NCI-H187 treated with DMSO at 0.1 percent for 48 hours (cell line): ENCODE results near the gene GPX4.

Experiments used
- DNase-seq: peaks from one replicate; lab custom pipeline; 2025; lab: John Stamatoyannopoulos, UW

GPX4 gene

GRCh38 chr19:1068009-1069001, 35.5 kb upstream of the GPX4 start:
- no peak for DNase-seq

- DNase-seq: no peak
Measured at GRCh38 chr19:1069009-1069779, 34.6 kb upstream of the GPX4 start.

GRCh38 chr19:1070576-1070930, 33.2 kb upstream of the GPX4 start:
- DNase-seq: no peak

- no peak for DNase-seq
Measured at GRCh38 chr19:1070931-1071791, 32.6 kb upstream of the GPX4 start.

GRCh38 chr19:1072371-1073015, 31.3 kb upstream of the GPX4 start:
- no peak for DNase-seq

- DNase-seq: no peak
Measured at GRCh38 chr19:1073063-1073955, 30.5 kb upstream of the GPX4 start.

GRCh38 chr19:1073956-1074517, 29.8 kb upstream of the GPX4 start:
- DNase-seq: no peak

- peak; percentile 31 for DNase-seq
Measured at GRCh38 chr19:1074544-1075283, 29.1 kb upstream of the GPX4 start.

GRCh38 chr19:1076046-1076386, 27.8 kb upstream of the GPX4 start:
- no peak for DNase-seq

GRCh38 chr19:1076951-1077350, 26.8 kb upstream of the GPX4 start:
- no peak for DNase-seq

- no peak for DNase-seq
Measured at GRCh38 chr19:1079566-1080111, 24.2 kb upstream of the GPX4 start.

GRCh38 chr19:1080360-1081161, 23.2 kb upstream of the GPX4 start:
- DNase-seq: no peak

- no peak for DNase-seq
Measured at GRCh38 chr19:1081301-1082164, 22.3 kb upstream of the GPX4 start.

GRCh38 chr19:1082165-1082927, 21.4 kb upstream of the GPX4 start:
- peak; percentile 94 for DNase-seq

GRCh38 chr19:1082928-1083816, 20.6 kb upstream of the GPX4 start:
- no peak for DNase-seq
